Measurements from ENCODE around the gene AKAP6.

DNA sequence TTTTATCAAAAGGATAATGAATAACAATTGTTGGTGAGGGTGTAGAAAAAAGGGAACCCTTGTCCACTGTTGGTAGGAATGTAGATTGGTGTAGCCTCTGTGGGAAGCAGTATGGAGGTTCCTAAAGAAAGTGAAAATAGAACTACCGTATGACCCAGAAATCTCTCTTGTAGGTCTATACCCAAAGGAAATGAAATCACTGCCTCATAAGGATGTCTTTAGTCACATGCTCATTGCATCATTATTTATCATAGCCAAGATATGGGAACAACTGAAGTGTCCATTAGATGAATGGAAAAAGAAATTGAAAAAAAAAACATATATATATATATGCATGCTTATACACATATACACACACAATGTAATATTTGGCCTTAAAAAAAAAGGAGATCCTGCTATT is 450.7 kb downstream of the AKAP6 start:
- TF ChIP-seq REST (IDR thresholded peaks at IDR 0.05; ENCODE audit: low read depth) (no peak), EZH2 (IDR thresholded peaks at IDR 0.05) (no peak), EZH2phosphoT487 (IDR thresholded peaks at IDR 0.05; ENCODE audit: borderline replicate concordance) (no peak), POLR2AphosphoS5 (IDR thresholded peaks at IDR 0.05; ENCODE audit: low read depth, low read length) (no peak), JUND (IDR thresholded peaks at IDR 0.05) (no peak), MAX (IDR thresholded peaks at IDR 0.05) (no peak), ELF1 (IDR thresholded peaks at IDR 0.05; ENCODE audit: borderline replicate concordance, low read depth) (no peak), ATF3 (IDR thresholded peaks at IDR 0.05) (no peak), ZFX (IDR thresholded peaks at IDR 0.05) (no peak), POLR2A (IDR thresholded peaks at IDR 0.05; ENCODE audit: borderline replicate concordance, extremely low read depth, insufficient read depth, insufficient read length) (no peak)
- TF ChIP-seq, protein P1, sequence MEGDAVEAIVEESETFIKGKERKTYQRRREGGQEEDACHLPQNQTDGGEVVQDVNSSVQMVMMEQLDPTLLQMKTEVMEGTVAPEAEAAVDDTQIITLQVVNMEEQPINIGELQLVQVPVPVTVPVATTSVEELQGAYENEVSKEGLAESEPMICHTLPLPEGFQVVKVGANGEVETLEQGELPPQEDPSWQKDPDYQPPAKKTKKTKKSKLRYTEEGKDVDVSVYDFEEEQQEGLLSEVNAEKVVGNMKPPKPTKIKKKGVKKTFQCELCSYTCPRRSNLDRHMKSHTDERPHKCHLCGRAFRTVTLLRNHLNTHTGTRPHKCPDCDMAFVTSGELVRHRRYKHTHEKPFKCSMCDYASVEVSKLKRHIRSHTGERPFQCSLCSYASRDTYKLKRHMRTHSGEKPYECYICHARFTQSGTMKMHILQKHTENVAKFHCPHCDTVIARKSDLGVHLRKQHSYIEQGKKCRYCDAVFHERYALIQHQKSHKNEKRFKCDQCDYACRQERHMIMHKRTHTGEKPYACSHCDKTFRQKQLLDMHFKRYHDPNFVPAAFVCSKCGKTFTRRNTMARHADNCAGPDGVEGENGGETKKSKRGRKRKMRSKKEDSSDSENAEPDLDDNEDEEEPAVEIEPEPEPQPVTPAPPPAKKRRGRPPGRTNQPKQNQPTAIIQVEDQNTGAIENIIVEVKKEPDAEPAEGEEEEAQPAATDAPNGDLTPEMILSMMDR (IDR thresholded peaks at IDR 0.05 in 2 of 3, conservative IDR thresholded peaks at IDR 0.05 in 1 of 3; ENCODE audit: borderline replicate concordance in 1 of 3, insufficient read depth in 1 of 3, low read depth in 2 of 3, low read length in 2 of 3): no peak
- TF ChIP-seq, protein P2, sequence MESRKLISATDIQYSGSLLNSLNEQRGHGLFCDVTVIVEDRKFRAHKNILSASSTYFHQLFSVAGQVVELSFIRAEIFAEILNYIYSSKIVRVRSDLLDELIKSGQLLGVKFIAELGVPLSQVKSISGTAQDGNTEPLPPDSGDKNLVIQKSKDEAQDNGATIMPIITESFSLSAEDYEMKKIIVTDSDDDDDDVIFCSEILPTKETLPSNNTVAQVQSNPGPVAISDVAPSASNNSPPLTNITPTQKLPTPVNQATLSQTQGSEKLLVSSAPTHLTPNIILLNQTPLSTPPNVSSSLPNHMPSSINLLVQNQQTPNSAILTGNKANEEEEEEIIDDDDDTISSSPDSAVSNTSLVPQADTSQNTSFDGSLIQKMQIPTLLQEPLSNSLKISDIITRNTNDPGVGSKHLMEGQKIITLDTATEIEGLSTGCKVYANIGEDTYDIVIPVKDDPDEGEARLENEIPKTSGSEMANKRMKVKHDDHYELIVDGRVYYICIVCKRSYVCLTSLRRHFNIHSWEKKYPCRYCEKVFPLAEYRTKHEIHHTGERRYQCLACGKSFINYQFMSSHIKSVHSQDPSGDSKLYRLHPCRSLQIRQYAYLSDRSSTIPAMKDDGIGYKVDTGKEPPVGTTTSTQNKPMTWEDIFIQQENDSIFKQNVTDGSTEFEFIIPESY (IDR thresholded peaks at IDR 0.05; ENCODE audit: extremely low read depth, insufficient replicate concordance, low read length): no peak
